Glomerular visceral epithelial cell (primary cell): ENCODE results near the gene TDRD6.
"Not testable (repeated sequence)": the region's sequence is repeated elsewhere in the genome, so short reads cannot be mapped to it uniquely, and the experiment has no call there.

Source experiments
- DNase-seq: peaks from one replicate; pipeline ENCODE4 v3.0.0-alpha.2; 2016; ENCODE audit errors: extremely low spot score

Gene TDRD6

DNA sequence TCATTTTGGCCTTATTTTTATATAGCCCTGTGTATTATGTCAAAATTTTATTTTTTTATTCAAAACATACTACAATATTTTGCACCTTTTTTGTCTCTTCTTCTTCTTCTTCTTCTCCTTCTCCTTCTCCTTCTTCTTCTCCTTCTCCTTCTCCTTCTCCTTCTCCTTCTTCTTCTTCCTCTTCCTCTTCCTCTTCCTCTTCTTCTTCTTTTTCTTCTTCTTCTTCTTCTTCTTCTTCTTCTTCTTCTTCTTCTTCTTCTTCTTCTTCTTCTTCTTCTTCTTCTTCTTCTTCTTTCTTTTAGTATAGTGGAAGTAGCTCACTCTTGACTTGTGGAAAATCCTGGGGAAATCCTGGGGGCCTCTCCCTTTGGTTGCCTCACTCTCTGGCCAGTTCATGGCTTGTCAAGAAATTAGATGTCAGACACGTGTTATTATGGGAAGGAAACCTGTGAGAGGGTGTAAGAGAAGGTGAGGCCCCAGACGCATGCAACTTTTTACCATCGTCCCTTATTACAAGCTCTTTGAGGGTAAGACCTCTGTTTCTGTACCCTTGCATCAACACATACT, 56.6 kb downstream of the TDRD6 start:
- not testable (repeated sequence) for DNase-seq

DNA sequence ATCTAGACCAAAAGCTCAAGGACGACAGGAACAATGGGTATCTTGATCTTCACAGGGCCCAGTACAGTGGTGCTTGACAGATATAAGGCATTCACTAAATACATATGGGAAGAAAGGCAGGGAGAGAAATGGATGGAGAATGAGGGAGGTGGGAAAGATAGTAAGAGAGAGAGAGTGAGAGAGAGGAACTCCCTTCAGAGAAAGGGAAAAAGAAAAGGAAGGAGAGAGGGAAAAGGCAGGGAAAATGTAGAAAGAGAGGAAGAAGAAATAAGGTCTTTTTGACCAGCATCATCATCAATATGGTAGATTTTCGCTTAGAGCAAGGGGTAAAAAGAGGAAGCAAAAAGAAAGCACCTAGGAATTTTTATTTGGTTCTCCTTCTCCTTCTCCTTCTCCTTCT, 58.3 kb downstream of the TDRD6 start:
- no peak for DNase-seq

DNA sequence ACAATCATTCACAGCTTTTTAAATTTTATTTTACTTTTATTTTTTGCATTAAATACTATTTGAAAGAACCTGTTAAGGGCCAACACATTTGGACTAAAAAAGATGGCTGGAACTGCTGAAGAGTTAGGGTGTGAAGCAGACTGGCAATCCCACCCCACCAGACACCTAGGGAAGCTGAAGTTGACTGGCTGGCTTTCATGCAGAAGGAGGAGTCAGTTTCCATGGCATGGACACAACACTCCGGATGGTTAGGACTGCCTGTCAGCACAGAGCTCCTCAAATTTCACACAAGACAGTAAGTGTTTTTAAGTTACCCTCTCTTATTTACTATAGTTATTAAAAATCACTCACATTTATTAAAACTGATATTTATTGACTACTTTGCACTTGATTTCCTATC, 59.0 kb downstream of the TDRD6 start, which contains the start of gene ANKRD66:
Gene ANKRD66, plus strand, starts transcription at position 238 of the 400 bp plus-strand sequence. CDS start 5,016 bp downstream, outside the sequence.
- no peak for DNase-seq

DNA sequence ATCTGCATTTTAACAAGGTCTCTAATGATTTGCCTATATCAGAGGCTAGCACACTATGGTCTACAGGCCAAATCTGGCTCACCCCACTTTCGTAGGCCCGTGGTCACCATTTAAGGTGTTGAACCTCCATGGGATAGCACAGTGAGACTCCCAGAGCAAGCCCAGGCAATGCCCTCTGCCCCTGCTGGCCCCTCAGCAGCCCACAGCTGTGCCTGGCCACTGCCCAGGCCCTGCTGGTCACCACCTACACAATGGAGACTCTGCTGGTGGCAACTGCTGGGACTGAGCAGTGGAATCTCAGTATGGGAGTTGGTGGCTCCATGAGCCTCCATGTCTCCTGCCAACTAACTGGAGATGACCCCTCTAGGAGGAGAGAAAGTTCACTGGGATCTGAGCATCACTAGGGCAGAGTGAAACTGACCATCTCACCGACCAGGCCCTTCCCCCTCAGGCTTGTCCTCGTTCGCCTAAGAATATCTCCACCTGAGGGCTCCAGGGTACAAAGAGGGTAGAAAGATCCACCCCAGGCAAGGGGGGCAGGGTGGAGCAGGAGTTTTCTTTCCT, 61.3 kb downstream of the TDRD6 start:
- no peak for DNase-seq

DNA sequence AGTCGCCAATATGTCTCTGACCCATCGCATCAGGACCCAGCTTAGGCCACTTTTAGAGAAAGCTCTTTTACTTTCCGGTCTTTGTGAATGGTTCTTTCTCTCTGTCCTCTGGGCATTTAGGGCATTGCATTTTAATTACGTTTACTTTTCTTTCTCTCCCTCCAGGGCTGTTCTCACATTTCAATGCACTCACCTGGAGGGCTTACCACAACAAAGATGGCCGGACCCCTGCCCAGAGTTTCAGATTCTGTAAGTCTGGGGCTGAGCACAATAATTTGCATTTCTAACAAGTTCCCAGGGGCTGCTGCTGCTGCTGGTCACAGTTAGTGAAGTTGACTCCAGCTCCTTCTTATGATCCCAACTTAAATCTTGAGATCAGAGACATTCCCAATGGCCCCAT, 62.0 kb downstream of the TDRD6 start:
- no peak for DNase-seq

DNA sequence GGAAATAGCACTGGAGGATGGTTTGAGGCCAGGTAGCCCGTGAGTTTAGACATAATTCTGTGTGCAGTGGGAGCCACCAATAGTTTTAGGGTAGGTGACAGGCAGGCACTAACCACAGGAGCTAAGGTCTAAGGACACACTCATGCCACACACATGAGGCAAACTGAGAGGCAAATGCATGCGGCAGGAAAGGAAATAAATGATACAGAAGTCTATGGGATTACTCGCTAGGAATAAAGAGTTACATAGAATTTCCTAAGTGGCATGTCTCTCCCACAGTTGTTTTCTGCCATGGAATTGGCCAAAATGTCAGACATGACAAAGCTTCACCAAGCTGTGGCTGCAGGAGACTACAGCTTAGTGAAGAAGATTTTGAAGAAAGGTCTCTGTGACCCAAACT, 64.0 kb downstream of the TDRD6 start:
- DNase-seq, result no peak
